HG03558 (cell line): ENCODE results near the gene ARHGEF7.

ENCODE experiments used
- ATAC-seq: cut with Tn5 transposase; IDR thresholded peaks from one replicate; pipeline ENCODE4 v1.9.1; 2021; ENCODE audit warnings: moderate number of reproducible peaks; ENCODE audit not compliant: unreplicated experiment; ENCODE audit errors: extremely low read depth

Gene ARHGEF7

GRCh38 chr13:111161601-111162600 is 46.8 kb downstream of the ARHGEF7 start:
- no peak for ATAC-seq

GRCh38 chr13:111165241-111166010 is 50.3 kb downstream of the ARHGEF7 start:
- ATAC-seq = no peak

- no peak for ATAC-seq
These were observed 52.0 kb downstream of the ARHGEF7 start for GRCh38 chr13:111166882-111167675.

GRCh38 chr13:111168107-111168506 is 53.0 kb downstream of the ARHGEF7 start:
- ATAC-seq = no peak

GRCh38 chr13:111171112-111171511 is 56.0 kb downstream of the ARHGEF7 start:
- ATAC-seq = no peak

GRCh38 chr13:111171629-111172028 is 56.5 kb downstream of the ARHGEF7 start:
- ATAC-seq = no peak

- ATAC-seq = no peak
These were observed 59.4 kb downstream of the ARHGEF7 start for GRCh38 chr13:111174377-111175114.

- no peak for ATAC-seq
These were observed 60.3 kb downstream of the ARHGEF7 start for GRCh38 chr13:111175372-111175771.

GRCh38 chr13:111175935-111176334 is 60.8 kb downstream of the ARHGEF7 start:
- no peak for ATAC-seq

- no peak for ATAC-seq
These were observed 61.3 kb downstream of the ARHGEF7 start for GRCh38 chr13:111176421-111176820.

GRCh38 chr13:111177081-111177711 is 62.1 kb downstream of the ARHGEF7 start:
- ATAC-seq = peak; percentile 56

- ATAC-seq = no peak
These were observed 62.8 kb downstream of the ARHGEF7 start for GRCh38 chr13:111177921-111178320.

GRCh38 chr13:111178402-111178801 is 63.3 kb downstream of the ARHGEF7 start:
- no peak for ATAC-seq

GRCh38 chr13:111179908-111180760 is 65.0 kb downstream of the ARHGEF7 start:
- ATAC-seq = no peak

GRCh38 chr13:111181977-111182376 is 66.9 kb downstream of the ARHGEF7 start:
- ATAC-seq = no peak

GRCh38 chr13:111183087-111183645 is 68.1 kb downstream of the ARHGEF7 start:
- ATAC-seq = no peak

- ATAC-seq = no peak
These were observed 68.8 kb downstream of the ARHGEF7 start for GRCh38 chr13:111183959-111184358.
